K562 (cell line): Measurements from ENCODE around the gene EFEMP2. TPM values are rescaled to one million over a fixed set of nuclear protein-coding genes. Genes with fewer than 3 reads are reported as not detected.

ENCODE experiments used
- EP400 ChIP-seq: fragments of 450-650 bp; IDR thresholded peaks from 2 replicates; pipeline ENCODE4 v1.6.1; 2017; ENCODE audit warnings: antibody characterized with exemption, mild to moderate bottlenecking, moderate library complexity
- ETS2 ChIP-seq: IDR thresholded peaks from 2 replicates; pipeline ENCODE4 v1.6.1; 2016; ENCODE audit warnings: borderline replicate concordance, missing genetic modification characterization, mild to moderate bottlenecking, moderate library complexity, missing compliant biosample characterization; ENCODE audit not compliant: poor library complexity, severe bottlenecking
- NFE2 ChIP-seq: IDR thresholded peaks from 2 replicates; pipeline ENCODE4 v1.6.1; 2014; ENCODE audit warnings: antibody characterized with exemption, low read depth
- PBX2 ChIP-seq, 2 experiments: IDR thresholded peaks in 1 of 2; conservative IDR thresholded peaks in 1 of 2; 2 replicates each; pipeline ENCODE4 v1.6.1; 2016; ENCODE audit warnings: low read depth in 2 of 2, mild to moderate bottlenecking in 1 of 2, missing compliant biosample characterization in 1 of 2, missing genetic modification characterization in 1 of 2, moderate library complexity in 1 of 2
- ZNF398 ChIP-seq: fragments of 250-450 bp; sonication (Bioruptor Pico); IDR thresholded peaks from 2 replicates; pipeline ENCODE4 v1.8.0; 2021; ENCODE audit warnings: moderate library complexity, mild to moderate bottlenecking, inconsistent platforms
- polyA plus RNA-seq, 8 experiments: library from polyadenylated mRNA; depleted of rRNA in 4 of 8; stranded (reverse) in 5 of 8; unstranded in 3 of 8; fragments of >200 nt; fragmentation: Nextera tagmentation in 2 of 8; fragmentation: Illumina TruSeq in 1 of 8; extraction: Ambion mirVana in 2 of 8; extraction: Trizol in 1 of 8; gene quantifications; 2 replicates each; pipeline versions ENCODE4 v1.2.1 to v1.2.3, GENCODE V29; 2011 to 2014; ENCODE audit warnings: inconsistent platforms in 1 of 8, missing spikeins in 1 of 8
- total RNA-seq, 7 experiments: library from RNA; depleted of rRNA in 6 of 7; stranded (reverse); fragments of >200 nt in 6 of 7; fragmentation: Illumina TruSeq in 2 of 7; extraction: Trizol in 2 of 7; gene quantifications; 2 replicates each; pipeline versions ENCODE4 v1.2.1 to v1.2.3, GENCODE V29; 2011 to 2021; ENCODE audit warnings: low replicate concordance in 1 of 7

EFEMP2 gene
- total and polyA plus RNA-seq, 9 of the 15 experiments (the other 6 are each of a cell fraction or from before 2014, with no cell fraction given), result 0.07 to 2.9 (median 0.69) TPM; not detected in 1

GRCh38 chr11:65857853-65858680, 14.5 kb downstream of the EFEMP2 start, which contains the start of gene CFL1 (continued):
- TF ChIP-seq PBX2 (CRISPR knock-in tag; IDR thresholded peaks at IDR 0.05; ENCODE audit: low read depth) (no peak), PBX2 (tag; conservative IDR thresholded peaks at IDR 0.05; ENCODE audit: low read depth) (no peak), ETS2 (tag) (no peak), NFE2 (no peak; the same call in 1 of the 2 replicates), ZNF398 (no peak), EP400 (peak; percentile 38)
